Skeletal muscle satellite cell (primary cell): ENCODE results near the gene TSHB. TPM values are rescaled to one million over a fixed set of nuclear protein-coding genes. Genes with fewer than 3 reads are reported as not detected.
"Not testable (repeated sequence)": the region's sequence is repeated elsewhere in the genome, so short reads cannot be mapped to it uniquely, and the experiment has no call there.

ENCODE experiments used
- H3K27me3 ChIP-seq: 2 replicates; pipeline ENCODE4 v1.7.0; 2013; ENCODE audit warnings: low read length; ENCODE audit not compliant: control insufficient read depth, insufficient read depth
- H3K36me3 ChIP-seq: 2 replicates; pipeline ENCODE4 v1.7.0; 2013; ENCODE audit warnings: mild to moderate bottlenecking, control low read depth, low read length; ENCODE audit not compliant: insufficient read depth
- H3K4me1 ChIP-seq: 2 replicates; pipeline ENCODE4 v1.7.0; 2013; ENCODE audit warnings: low read length; ENCODE audit not compliant: control insufficient read depth, insufficient read depth
- H3K4me2 ChIP-seq: 2 replicates; pipeline ENCODE4 v1.7.0; 2013; ENCODE audit warnings: mild to moderate bottlenecking, low read length
- H3K4me3 ChIP-seq: 2 replicates; pipeline ENCODE4 v1.7.0; 2013; ENCODE audit warnings: low read length
- H3K9ac ChIP-seq: 2 replicates; pipeline ENCODE4 v1.7.0; 2013; ENCODE audit warnings: mild to moderate bottlenecking, low read depth, low read length, moderate library complexity
- H3K9me3 ChIP-seq: replicated peaks from 2 replicates; pipeline ENCODE4 v1.7.0; 2013; ENCODE audit warnings: mild to moderate bottlenecking, control low read depth, low read length
- total RNA-seq: library from RNA; depleted of rRNA; stranded (reverse); fragments of >200 nt; gene quantifications from 2 replicates; pipeline ENCODE4 v1.2.3, GENCODE V29; 2012; rRNA removed

Gene TSHB
- total RNA-seq: not detected in 2 replicates

- Histone ChIP-seq H3K4me2 (no peak within 1 kb of the TSS), H3K9ac (no peak within 1 kb of the TSS), H3K4me1 (no peaks in the 10 kb centered on the region), H3K9me3 (no peaks in the 10 kb centered on the region), H3K36me3 (no peaks in the 10 kb centered on the region), H3K27me3 (peaks cover 25% of the 10 kb centered on the region), H3K4me3 (no peak within 1 kb of the TSS)
Observed at GRCh38 chr1:115029526-115029925, at the start of gene TSHB. TSS of gene TSHB (plus strand) at chr1:115029826. CDS start at chr1:115033363, 3,537 bp downstream.

GRCh38 chr1:114982251-114982650 lies 47.4 kb upstream of the TSHB start:
- Histone ChIP-seq H3K9ac (no peak overlapping the region), H3K36me3 (no peaks in the 10 kb centered on the region), H3K9me3 (no peaks in the 10 kb centered on the region), H3K4me1 (no peaks in the 10 kb centered on the region), H3K4me2 (no peak overlapping the region), H3K27me3 (no peaks in the 10 kb centered on the region), H3K4me3 (no peak overlapping the region)

GRCh38 chr1:114986286-114986685 lies 43.3 kb upstream of the TSHB start:
- peaks cover 2% of the 10 kb centered on the region for H3K27me3 ChIP-seq
- H3K36me3 ChIP-seq: no peaks in the 10 kb centered on the region
- no peak overlapping the region for H3K9ac ChIP-seq
- H3K4me1 ChIP-seq: no peaks in the 10 kb centered on the region
- no peaks in the 10 kb centered on the region for H3K9me3 ChIP-seq
- no peak overlapping the region for H3K4me3 ChIP-seq
- H3K4me2 ChIP-seq: no peak overlapping the region

- Histone ChIP-seq H3K4me1 (no peaks in the 10 kb centered on the region), H3K4me2 (no peak overlapping the region), H3K27me3 (peaks cover 5% of the 10 kb centered on the region), H3K4me3 (no peak overlapping the region), H3K36me3 (no peaks in the 10 kb centered on the region), H3K9me3 (no peaks in the 10 kb centered on the region), H3K9ac (no peak overlapping the region)
Observed at GRCh38 chr1:114988095-114988494, 41.5 kb upstream of the TSHB start.

GRCh38 chr1:114997510-114998289 lies 31.9 kb upstream of the TSHB start:
- H3K4me1 ChIP-seq: no peaks in the 10 kb centered on the region
- H3K9ac ChIP-seq: no peak overlapping the region
- no peak overlapping the region for H3K4me3 ChIP-seq
- H3K4me2 ChIP-seq: no peak overlapping the region
- H3K36me3 ChIP-seq: no peaks in the 10 kb centered on the region
- H3K27me3 ChIP-seq: peaks cover 31% of the 10 kb centered on the region
- H3K9me3 ChIP-seq: no peaks in the 10 kb centered on the region

GRCh38 chr1:115006191-115006590 lies 23.4 kb upstream of the TSHB start:
- Histone ChIP-seq H3K9me3 (no peaks in the 10 kb centered on the region), H3K4me1 (no peaks in the 10 kb centered on the region), H3K27me3 (peaks cover 8% of the 10 kb centered on the region), H3K9ac (no peak overlapping the region), H3K4me2 (no peak overlapping the region), H3K4me3 (no peak overlapping the region), H3K36me3 (no peaks in the 10 kb centered on the region)

- H3K36me3 ChIP-seq: no peaks in the 10 kb centered on the region
- H3K4me1 ChIP-seq: no peaks in the 10 kb centered on the region
- H3K4me3 ChIP-seq: no peak overlapping the region
- H3K27me3 ChIP-seq: no peaks in the 10 kb centered on the region
- no peak overlapping the region for H3K4me2 ChIP-seq
- H3K9me3 ChIP-seq: no peaks in the 10 kb centered on the region
- no peak overlapping the region for H3K9ac ChIP-seq
Observed at GRCh38 chr1:115012006-115012405, 17.6 kb upstream of the TSHB start.

GRCh38 chr1:115012434-115012833 lies 17.2 kb upstream of the TSHB start:
- H3K9me3 ChIP-seq: no peaks in the 10 kb centered on the region
- H3K9ac ChIP-seq: no peak overlapping the region
- no peak overlapping the region for H3K4me3 ChIP-seq
- no peaks in the 10 kb centered on the region for H3K36me3 ChIP-seq
- no peak overlapping the region for H3K4me2 ChIP-seq
- H3K4me1 ChIP-seq: no peaks in the 10 kb centered on the region
- H3K27me3 ChIP-seq: no peaks in the 10 kb centered on the region

- no peaks in the 10 kb centered on the region for H3K27me3 ChIP-seq
- H3K4me1 ChIP-seq: no peaks in the 10 kb centered on the region
- H3K9ac ChIP-seq: no peak overlapping the region
- no peak overlapping the region for H3K4me3 ChIP-seq
- no peaks in the 10 kb centered on the region for H3K9me3 ChIP-seq
- no peaks in the 10 kb centered on the region for H3K36me3 ChIP-seq
- no peak overlapping the region for H3K4me2 ChIP-seq
Observed at GRCh38 chr1:115013792-115014191, 15.8 kb upstream of the TSHB start.

- not testable (repeated sequence) for H3K9ac ChIP-seq, H3K27me3 ChIP-seq, H3K4me1 ChIP-seq, H3K9me3 ChIP-seq, H3K4me2 ChIP-seq, H3K36me3 ChIP-seq, H3K4me3 ChIP-seq
Observed at GRCh38 chr1:115019549-115019948, 10.1 kb upstream of the TSHB start.

GRCh38 chr1:115021145-115021544 lies 8.5 kb upstream of the TSHB start:
- Histone ChIP-seq H3K27me3 (peaks cover 12% of the 10 kb centered on the region), H3K4me2 (no peak overlapping the region), H3K4me1 (no peaks in the 10 kb centered on the region), H3K36me3 (no peaks in the 10 kb centered on the region), H3K9ac (no peak overlapping the region), H3K4me3 (no peak overlapping the region), H3K9me3 (no peaks in the 10 kb centered on the region)

- no peak overlapping the region for H3K4me2 ChIP-seq
- H3K9me3 ChIP-seq: no peaks in the 10 kb centered on the region
- no peaks in the 10 kb centered on the region for H3K4me1 ChIP-seq
- H3K36me3 ChIP-seq: no peaks in the 10 kb centered on the region
- H3K27me3 ChIP-seq: peaks cover 20% of the 10 kb centered on the region
- H3K9ac ChIP-seq: no peak overlapping the region
- no peak overlapping the region for H3K4me3 ChIP-seq
Observed at GRCh38 chr1:115023593-115023992, 6.0 kb upstream of the TSHB start.
